Activated CD4-positive, alpha-beta T cell treated with anti-CD3 and anti-CD28 coated beads, Interleukin-2, amount 50 U/mL, for 1 hour (primary cell): ENCODE data around the gene DARS2.

Experiments
- DNase-seq: peaks from one replicate; pipeline ENCODE4 v3.0.0-alpha.2; 2020

The DARS2 gene

GRCh38 chr1:173889885-173890284, 65.4 kb downstream of the DARS2 start:
- DNase-seq: no peak

DNA sequence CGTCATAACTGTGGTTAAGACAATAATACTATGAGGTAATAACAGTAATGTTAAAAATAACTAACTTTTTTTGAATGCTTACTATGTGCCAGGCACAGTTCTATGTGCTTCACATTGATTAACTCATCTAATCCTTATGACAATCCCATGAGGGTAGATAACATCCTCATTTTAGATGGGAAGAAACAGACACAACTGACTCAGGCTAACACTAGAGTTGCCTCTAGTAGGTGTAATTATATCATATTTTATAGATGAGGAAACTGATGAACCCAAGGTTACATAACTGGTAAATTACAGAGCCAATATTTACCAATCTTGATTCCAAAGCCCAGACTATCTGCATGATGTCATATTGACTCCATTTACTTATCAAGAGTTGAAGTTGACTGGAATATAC, 69.1 kb downstream of the DARS2 start:
- DNase-seq: no peak

GRCh38 chr1:173894189-173894588, 69.7 kb downstream of the DARS2 start:
- DNase-seq: no peak

- no peak for DNase-seq
Observed at GRCh38 chr1:173900427-173900826, 76.0 kb downstream of the DARS2 start.

GRCh38 chr1:173900992-173901391, 76.5 kb downstream of the DARS2 start:
- no peak for DNase-seq

DNA sequence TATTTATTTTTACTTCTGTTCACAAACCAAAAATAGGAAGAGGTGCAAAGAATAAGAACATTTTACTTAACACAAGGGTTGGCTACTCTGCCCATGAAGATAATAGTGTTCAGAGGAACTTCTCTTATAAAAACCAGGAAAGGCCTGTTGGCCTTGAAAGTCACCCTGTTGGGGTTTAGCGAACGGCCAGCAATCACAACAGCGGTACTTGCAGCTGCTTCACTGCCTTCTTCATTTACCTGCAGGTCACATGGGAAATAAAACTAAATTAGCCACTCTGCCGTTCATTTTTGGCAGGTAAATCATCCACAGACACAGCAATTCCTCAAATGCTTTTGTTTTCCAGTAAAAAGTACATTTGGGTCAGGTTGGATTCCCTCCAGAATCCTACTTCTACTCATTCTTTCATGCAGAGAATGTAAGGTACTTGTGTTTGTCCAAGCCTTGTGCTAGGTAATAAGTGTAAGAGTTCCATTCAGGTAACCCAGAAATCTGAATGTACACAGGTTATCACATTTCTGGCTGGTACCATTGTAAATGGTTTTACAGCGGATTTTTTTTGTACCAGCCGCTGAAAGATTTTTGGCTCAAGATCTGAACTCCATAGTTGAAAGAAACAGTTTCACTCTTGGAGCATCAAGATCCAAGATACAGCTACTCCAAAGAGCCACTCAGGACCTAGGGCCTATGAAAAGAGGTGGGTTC, 79.5 kb downstream of the DARS2 start:
- DNase-seq: no peak
